Activated CD8-positive, alpha-beta memory T cell treated with anti-CD3 and anti-CD28 coated beads for 36 hours (primary cell): ENCODE measurements around the gene DGKG. TPM values are rescaled to one million over a fixed set of nuclear protein-coding genes. Genes with fewer than 3 reads are reported as not detected.

Experiments
- CTCF ChIA-PET: fragments of 350-600 bp; sonication (Branson Sonifier 250); formaldehyde crosslinking; loops from one replicate; lab custom pipeline; 2021; ENCODE audit warnings: antibody characterized with exemption; lab: Charles Lee
- POLR2A ChIA-PET: fragments of 350-600 bp; sonication (Branson Sonifier 250); formaldehyde crosslinking; loops from one replicate; lab custom pipeline; 2021; ENCODE audit warnings: antibody characterized with exemption; lab: Charles Lee
- total RNA-seq, 2 experiments: library from RNA; stranded (reverse); gene quantifications; one replicate each; pipeline ENCODE4 v1.2.3, GENCODE V29; 2021

The DGKG gene
- total RNA-seq, 2 experiments from 2014 or later, result 0.42 to 0.67 TPM

DNA sequence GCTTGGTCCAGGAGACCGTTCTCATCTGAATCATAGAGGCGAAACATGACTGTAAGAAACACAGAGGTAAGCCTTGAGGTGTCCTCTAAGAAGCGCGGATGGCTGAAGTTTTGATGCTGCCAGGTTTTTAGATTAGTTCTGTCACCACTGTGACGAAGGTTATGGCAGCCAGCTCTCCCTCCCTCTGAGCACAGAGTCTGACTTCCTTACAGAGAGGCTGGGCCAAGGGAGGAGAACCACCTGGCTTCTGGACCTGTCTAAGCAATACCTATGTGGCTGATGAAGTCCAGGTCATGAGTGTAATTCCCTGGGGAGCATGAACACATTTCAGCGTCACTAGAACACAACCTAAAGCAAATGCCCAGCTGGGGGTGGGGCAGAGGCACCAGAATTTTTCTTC is 77.4 kb downstream of the DGKG start:
- POLR2A ChIA-PET, result no interaction called here

DNA sequence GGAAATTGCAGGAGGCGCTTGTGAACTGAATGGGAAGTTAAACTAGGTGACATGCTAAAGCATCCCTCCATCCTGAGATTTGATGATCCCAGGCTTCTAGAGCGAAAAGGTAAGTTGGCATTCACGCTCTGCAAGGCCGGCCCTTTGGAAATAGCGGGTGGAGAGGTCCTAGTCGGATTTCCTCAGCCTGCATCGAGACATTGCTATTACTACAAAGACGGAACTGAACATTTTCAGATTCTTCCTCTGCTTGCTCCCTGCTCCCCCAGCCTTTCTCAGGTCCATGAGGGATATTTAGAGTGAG is 77.7 kb downstream of the DGKG start:
- CTCF ChIA-PET, result no interaction called here
- POLR2A ChIA-PET, result no interaction called here

More for the DNA sequence above, 77.4 kb downstream of the DGKG start:
- CTCF ChIA-PET, result no interaction called here

DNA sequence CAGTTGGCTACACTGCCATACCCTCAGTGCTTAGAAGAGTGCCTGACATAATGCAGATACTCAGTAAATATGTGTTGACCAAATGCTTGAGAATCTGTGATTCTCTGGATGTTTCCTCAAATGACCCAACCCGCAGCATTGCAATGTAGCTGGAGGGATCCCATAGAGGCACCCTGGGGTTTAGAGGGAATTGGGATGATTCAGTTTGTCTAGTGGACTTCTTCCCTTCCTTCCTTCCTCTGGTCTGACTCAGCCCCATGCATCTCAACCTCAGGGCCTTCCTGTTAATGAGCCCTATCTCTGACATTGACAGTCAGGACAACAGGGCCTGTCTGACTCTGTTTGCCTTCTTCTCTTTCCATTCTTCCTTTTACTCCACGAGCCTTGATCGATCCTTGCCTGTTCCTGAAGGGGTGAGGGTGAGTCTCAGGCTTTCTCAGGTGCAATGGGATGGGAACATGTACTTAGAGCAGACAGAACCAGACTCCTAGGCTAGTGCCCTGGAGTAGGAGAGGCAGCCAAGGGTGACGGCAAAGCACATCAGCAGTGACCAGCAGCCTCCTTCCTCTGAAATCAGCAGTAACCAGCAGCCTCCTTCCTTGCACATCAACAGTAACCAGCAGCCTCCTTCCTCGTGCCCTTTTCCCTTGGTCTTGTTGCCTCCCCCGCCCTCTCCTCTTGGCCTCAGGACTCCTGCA is 78.2 kb downstream of the DGKG start:
- CTCF ChIA-PET, result no interaction called here
- POLR2A ChIA-PET, result no interaction called here

DNA sequence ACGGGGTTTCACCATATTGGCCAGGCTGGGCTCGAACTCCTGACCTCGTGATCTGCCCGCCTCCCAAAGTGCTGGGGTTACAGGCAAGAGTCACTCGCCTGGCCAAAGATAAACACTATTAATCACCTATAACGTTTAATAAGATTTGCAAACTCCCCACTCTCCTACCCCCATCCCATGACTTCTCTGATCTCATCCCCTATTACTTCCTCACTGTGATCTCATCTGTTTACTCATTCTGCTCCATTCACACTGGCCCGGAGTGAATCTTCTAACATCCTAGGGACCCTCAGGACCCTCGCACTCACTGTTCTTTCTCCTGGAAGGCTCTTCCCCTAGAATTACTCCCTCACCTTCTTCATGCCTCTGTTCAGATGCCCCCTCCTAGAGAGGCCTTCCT is 78.9 kb downstream of the DGKG start:
- ChIA-PET CTCF (no interaction called here), POLR2A (no interaction called here)

DNA sequence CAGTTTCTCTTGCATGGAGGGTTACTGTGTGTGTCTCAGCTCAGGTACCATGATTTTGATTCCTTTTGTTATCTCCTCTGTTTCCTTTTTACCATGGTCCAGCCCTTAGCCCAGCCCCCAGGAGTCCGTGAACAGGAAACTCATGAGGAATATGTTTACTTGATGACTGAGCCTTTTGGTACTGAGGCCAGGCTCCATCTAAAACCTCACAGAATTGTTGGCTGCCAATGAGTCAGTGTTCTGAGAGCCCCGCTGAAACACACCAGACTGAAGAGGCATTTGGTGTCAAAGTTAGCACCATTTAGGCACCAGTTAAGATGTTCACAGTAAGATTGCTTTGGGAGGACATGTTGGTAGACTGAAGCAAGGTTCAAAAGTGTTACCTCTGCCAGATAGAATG is 80.9 kb downstream of the DGKG start:
- POLR2A ChIA-PET, result no interaction called here
- CTCF ChIA-PET, result no interaction called here

DNA sequence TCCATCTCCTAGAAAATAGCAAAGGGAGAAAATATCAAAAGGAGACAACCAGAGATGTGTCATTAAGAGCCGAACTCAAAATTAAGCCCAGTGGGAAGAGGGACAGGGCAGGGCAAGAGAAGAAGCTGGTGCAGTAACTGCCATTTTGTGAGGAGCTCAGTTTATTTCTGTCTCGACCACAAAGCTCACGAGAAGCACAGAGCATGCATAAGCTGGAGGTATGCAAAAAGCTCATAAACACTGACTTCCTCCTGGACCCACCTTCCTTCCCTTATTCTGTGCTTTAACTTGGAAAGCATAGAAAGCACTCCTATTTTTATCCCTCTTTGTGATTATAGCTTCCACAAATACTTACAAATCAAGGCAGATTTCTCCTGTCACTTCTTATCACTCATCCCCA is 81.3 kb downstream of the DGKG start:
- ChIA-PET POLR2A (no interaction called here), CTCF (no interaction called here)

DNA sequence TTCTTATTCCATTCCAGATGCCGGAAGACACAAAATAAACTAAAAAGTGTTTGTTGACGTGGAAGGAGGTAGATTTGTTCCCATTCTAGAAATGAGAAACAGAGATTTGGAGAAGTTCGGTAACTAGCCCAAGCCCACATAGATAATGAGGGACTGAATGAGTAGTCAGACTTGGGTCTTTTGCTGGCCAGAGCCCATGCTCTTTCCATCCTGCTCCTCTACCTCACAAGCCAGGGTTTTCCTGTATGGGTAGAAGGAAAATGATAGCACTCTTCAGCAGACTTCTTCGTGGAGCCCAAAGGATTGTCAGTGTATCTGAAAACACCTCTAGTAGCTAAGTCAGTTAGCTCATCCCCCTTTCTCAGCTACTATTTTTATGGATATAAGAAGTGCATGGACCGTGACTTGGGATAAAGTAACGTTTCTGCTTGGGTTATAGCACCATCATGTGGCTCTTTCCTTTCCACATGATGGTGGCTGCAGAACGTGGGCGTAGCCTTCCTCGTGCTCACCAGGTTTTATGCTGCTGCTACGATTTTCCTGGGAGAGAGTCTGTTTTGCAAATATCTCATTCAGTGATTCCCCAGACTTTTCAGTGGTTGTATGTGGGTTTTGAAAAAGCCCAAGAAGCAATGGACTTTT is 84.6 kb downstream of the DGKG start:
- ChIA-PET POLR2A (no interaction called here), CTCF (interaction anchor here (1.2 kb wide), 1 partner anchor 184 kb away, joined by 3 read pairs; no protein-coding TSS in a partner anchor)

DNA sequence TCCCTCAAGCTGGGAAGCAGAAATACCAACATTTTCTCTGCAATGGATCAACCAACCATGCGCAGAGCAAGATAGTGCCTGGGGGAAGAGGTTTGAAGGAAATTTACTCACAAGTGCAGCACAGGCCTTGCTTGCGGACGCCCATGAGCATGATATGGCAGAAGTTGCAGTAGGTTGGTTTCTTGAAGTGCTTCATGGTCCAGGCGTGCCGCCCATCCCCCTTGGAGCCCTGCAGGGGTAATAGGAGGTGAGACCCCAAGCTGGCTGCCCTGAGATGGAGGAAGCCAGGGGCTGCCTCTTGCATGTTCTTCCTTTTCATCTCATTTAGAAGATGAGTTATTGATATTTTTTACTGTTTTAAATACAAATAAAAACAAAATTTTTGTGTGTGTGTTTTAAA is 86.6 kb downstream of the DGKG start:
- ChIA-PET POLR2A (no interaction called here), CTCF (no interaction called here)

DNA sequence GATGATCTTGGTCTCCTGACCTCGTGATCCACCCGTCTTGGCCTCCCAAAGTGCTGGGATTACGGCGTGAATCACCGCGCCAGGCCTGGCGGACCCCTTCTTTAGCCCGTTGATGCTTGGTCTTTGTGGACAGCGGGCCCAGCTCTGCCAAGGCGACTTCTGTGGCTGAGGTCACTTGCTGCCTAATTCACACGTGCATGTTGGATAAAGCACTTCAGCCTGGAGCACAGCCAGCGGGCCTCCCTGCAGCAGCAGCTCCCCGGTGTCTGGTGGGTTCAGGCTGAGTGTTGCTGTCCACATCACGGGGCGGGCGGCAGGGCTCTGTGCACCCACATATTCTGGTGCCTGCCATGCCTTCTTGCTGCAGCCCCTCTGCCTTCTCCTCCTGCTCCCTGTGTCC is 88.4 kb downstream of the DGKG start:
- ChIA-PET CTCF (no interaction called here), POLR2A (no interaction called here)

DNA sequence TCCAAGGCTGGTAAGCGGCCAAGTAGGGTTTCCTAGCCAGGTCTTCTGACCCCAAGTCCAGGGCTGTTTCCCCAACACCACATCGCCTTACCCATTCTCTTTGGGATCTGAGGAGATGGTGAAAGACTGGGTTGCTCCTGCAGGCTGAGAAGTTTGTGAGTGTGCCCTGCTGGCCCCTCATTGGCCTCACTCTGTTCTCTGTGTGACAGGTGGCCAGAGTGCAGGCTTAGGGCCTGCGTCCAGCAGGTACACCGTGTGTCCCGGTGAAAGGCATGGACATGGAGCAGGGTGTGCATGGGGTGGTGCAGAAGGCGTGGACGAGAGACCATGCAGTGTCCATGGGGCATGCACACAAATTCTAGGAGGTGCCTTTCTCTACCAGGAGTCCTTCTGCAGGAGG is 91.3 kb downstream of the DGKG start:
- ChIA-PET CTCF (no interaction called here), POLR2A (no interaction called here)

DNA sequence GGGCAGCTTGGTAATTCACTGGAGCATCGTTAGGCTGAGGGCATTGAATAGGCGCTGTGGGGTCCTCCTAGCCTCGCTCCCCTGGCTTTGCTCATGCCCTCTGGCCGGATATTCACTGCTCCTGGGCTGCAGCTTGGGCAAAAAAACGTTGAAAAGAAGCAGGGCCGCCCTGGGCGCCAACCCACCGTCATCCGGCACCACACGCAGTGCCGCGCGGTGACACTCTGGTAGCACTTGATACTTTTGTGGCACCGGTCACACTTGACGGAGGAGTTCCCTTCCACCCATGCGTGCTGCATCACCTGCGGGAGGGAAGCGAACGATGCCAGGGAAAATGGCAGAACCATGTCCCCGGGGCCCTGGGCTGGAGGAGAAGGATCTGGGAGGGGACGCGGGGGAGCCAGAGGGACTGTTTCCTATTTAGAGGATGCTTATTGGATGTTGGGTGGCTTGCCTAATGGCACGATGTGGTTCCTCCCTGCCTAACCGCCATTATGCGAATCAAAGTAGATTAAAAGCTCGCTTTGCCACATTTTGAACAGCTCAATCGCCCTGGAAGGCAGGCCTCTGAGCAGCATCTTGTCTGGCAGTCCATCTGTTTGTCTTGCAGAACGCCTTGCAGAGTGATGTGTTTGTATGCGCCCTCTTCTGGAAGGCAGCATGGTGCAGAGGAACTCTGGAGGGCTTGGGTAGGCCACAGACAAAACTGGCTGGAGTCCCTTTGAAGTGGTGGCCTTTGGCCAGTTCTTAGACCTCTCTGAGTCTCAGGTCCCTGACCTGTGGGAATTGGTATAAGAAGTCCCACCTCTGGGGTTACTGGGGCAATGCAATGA is 93.2 kb downstream of the DGKG start:
- ChIA-PET CTCF (no interaction called here), POLR2A (no interaction called here)

DNA sequence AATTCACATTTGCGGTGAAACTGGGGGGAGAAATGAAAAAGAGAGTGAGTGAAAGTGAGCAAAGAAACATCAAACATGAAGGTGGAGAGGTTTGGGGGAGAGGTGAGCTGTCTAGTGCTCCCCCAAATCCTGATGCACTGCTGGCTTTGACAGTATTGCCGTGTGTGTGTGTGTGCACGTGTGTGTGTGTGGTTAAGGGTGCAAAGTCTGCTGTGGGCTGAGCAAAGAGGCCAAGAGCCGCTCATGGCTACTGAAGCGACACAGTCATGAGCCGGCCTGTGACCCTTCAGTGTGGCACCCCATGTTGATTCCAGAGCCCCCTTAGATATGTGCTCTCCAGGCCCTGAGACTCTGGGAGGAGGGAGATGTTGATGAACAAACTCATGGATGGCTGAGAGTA is 94.3 kb downstream of the DGKG start:
- ChIA-PET CTCF (no interaction called here), POLR2A (no interaction called here)

DNA sequence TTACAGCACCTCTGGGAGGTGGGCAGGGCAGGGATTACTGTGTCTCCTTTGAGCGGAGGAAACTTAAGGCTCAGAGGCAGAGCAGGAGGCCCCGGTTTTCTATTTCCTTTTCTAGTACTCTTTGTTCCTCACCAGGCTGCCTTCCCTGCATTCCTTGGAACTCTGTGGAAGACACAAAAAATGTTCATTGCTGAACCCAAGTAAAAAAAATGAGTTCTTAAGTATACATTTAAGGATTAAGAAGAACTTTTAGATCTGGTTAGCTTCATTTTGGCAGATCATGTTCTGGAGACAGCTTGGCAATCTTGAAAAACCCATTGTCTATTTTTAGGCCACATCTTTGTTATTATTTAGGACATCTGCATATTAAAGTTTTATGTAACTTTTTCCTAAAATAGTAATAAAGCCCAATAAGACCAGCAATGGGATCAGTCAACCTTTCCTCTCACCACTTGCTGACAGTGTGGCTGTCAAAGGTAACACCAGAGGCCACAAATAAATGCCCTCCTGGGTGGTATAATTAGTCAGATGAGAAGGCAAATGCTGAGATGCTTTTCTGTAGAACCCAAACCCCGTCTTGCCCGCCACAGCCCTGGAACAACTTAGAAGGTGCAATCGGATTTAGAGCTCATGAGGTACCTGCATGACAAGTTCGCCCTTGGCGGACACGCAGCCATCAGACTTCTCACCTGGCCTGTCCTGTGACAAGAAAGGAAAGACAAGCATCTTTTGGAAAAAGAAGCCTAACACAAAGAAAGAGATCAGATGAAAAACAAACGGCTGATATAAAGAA is 97.2 kb downstream of the DGKG start:
- CTCF ChIA-PET, result interaction anchor here (1.0 kb wide), 1 partner anchor 286 kb away, joined by 4 read pairs; no protein-coding TSS in a partner anchor
- POLR2A ChIA-PET, result interaction anchor here (0.6 kb wide), 1 partner anchor 354 kb away, joined by 4 read pairs; no protein-coding TSS in a partner anchor

DNA sequence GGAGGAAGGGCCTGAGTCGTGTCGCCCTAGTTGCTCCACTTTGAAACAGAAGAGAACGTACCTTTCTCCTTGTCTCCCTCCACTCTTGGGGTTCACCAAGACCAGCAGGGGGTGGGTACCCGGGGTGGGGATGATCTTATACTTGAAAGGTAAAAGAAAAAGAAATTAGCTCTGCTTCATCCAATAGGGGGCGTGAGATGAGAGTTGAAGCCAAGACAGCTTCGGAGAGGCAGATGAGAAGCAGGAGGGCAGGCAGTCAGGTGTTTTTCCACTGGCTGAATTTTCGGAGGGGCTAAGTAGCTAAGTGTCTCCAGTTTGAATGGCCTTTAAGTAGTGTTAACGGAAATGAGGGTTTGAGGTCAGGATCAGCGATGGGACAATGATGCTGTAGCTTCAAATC is 100.4 kb downstream of the DGKG start:
- ChIA-PET POLR2A (no interaction called here), CTCF (interaction anchor here (0.6 kb wide), 1 partner anchor 279 kb away, joined by 3 read pairs; no protein-coding TSS in a partner anchor)

DNA sequence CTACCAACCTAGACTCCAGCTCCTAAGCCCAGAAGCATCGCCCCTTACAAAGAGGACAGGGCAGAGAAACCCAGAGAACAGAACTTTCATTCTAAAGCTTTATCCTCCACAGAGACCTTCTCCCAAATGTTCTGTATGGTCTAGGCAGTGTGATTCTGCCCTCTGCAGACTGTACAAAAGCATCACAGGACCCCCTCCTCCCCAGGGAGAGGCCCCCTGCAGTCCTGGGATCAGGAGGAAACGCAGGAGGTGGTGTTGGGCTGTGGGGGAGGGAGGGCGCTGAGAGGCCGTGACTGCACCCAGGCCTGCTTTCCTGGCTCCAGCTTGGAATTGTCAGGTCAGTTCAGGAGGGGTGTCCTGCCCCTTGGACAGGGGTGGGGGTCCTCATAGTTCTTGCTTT is 101.3 kb downstream of the DGKG start:
- ChIA-PET POLR2A (no interaction called here), CTCF (interaction anchor here (0.5 to 2.2 kb wide), 4 partner anchors 19 to 315 kb away, joined by 3 to 9 read pairs (median 3); no protein-coding TSS in a partner anchor)

DNA sequence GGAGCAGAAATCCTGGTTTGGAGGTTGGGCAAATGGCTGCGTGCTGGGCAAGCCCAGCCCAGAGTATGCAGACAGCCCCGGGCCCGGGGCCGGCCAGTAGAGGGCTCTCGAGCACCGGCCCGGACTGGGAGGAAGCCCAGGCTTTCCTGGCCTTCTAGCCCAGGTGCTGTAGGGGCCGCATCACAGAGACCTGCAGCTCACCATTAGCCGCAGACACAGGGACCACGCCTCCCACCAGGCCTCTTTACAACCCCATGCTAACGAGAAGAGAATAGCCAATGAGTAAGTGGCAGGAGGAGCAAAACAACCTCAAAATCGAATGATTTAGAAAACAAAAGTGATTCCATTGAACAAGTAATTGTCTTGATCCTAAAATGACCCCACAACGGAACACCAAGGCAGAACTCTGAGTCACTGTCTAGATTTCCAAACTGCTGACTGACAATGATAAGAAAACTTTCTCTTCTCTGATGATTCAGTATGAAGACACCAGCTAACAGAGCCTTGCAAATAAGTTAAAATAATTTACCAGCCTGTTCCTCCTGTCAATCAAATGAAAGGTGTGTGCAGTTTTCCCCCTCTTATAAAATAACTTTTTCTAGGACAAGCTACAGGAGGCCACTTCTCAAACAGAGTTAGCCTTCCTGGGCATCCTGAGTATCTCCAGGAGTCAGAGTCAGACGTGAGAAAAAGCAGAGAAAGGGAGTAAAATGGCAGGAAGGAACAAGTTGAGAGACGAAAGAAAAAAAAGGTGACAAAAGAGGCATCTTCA is 102.2 kb downstream of the DGKG start:
- POLR2A ChIA-PET, result no interaction called here
- CTCF ChIA-PET, result interaction anchor here (0.5 to 2.8 kb wide), 10 partner anchors 18 to 358 kb away, joined by 3 to 24 read pairs (median 5); no protein-coding TSS in a partner anchor

DNA sequence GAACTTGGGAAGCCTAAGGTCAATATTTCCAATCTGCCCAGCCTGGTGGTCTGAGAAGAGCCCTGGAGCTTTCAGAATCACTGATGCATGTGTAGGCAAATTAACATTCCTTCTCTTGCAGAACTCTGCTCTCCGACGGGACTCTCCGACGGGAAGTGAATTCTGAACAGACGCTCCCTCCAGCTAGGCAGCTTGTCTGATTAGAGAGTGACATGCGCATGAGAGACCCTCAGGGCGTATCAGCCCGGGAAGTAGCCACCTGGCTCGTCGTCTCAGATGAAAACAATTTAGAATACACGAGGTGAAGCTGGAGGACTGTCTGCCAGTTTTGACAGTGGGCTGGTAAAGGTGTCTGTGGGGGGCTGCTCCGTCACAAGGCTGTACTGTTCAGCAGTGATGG is 103.1 kb downstream of the DGKG start:
- ChIA-PET CTCF (interaction anchor here (1.2 to 2.8 kb wide), 8 partner anchors 17 to 358 kb away, joined by 3 to 24 read pairs (median 6); no protein-coding TSS in a partner anchor), POLR2A (no interaction called here)

DNA sequence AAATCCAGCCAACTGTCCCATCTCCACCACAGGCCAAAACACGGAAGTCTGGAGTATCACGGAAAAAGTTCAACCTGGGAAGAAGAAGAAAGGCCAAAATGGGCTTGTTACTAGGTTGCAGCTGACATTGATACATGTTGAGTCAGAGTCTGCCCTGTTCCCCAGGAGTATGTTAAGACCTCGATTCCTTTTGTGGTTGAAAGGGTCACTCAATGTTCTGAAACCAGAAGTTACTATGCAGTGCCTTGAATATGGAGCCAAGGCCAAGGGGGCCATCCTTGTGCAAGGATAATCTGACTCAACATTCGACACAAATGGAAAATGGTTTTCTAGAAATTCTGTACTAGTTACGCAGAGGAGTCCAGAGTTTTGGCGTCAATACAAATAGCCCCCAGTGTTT is 104.2 kb downstream of the DGKG start:
- ChIA-PET POLR2A (no interaction called here), CTCF (interaction anchor here (2.5 to 2.8 kb wide), 2 partner anchors 275 to 282 kb away, joined by 13 to 24 read pairs; no protein-coding TSS in a partner anchor)
